GM21723 (cell line): ENCODE data around the gene SLC66A2.

ENCODE experiments used
- ATAC-seq: cut with Tn5 transposase; IDR thresholded peaks from one replicate; pipeline ENCODE4 v1.9.1; 2021; ENCODE audit warnings: mild to moderate bottlenecking, moderate library complexity; ENCODE audit not compliant: unreplicated experiment

Gene SLC66A2

DNA sequence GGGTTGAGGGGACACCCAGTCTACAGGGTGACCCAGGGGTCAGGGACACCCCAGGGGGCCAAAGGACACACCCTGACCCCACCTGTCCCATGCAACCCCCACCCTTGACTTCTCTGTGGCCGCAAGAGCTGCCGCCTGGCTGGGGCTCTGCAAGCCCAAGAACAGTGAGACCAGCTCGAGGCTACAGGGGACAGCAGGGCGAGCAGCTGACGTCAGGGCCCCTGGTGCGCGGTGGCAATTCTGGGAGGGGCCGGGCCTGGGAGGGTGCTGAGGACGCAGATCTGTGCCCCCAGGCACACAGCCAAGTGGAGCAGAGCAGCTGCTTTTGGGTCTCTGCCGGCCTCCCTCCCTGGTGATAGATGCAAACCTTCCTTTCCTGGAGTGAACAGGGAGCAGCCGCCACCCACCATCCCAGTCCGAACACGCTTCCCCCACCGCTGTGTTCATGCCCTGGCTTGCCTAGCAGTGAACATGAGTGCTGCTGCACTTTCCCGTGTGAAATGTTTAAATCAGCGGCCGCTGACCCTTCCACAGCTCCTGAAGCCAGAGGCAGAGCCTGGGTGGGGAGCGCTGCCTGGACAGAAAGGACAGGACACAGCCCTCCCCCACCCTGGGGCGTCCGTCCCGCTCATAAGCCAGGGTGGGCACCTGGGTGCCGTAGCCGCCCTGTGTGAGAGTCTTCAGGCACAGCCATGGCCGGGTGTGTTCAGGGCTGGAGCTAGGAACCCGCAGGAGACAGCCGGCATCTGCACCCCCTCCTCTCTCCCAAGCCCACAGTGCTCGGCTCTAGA, 46.9 kb downstream of the SLC66A2 start:
- no peak for ATAC-seq

GRCh38 chr18:79903787-79904356, 47.6 kb downstream of the SLC66A2 start:
- ATAC-seq, result no peak

GRCh38 chr18:79903071-79903635, 48.3 kb downstream of the SLC66A2 start:
- ATAC-seq, result no peak

- ATAC-seq, result no peak
These were observed 48.8 kb downstream of the SLC66A2 start for GRCh38 chr18:79902640-79903039.

GRCh38 chr18:79902075-79902474, 49.4 kb downstream of the SLC66A2 start:
- ATAC-seq, result no peak

DNA sequence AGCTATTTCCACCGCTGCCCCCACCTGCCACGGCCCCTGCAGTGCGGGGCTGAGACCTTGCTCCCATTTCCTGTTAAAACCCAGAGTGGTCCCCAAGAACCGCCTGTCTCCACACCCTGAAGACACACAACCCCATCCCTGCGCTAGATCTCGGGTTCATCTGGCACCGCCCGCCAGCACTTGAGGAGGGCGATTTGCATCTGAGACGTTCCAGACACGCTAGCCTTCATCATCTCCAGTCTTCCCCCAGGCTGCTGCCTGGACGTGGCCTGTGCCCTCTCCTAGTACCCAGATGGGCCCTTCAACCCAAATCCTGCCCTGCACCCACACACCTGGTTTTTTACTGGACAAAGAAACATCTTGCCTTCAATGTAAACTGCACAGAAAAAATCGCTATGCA, 49.8 kb downstream of the SLC66A2 start:
- ATAC-seq, result no peak

DNA sequence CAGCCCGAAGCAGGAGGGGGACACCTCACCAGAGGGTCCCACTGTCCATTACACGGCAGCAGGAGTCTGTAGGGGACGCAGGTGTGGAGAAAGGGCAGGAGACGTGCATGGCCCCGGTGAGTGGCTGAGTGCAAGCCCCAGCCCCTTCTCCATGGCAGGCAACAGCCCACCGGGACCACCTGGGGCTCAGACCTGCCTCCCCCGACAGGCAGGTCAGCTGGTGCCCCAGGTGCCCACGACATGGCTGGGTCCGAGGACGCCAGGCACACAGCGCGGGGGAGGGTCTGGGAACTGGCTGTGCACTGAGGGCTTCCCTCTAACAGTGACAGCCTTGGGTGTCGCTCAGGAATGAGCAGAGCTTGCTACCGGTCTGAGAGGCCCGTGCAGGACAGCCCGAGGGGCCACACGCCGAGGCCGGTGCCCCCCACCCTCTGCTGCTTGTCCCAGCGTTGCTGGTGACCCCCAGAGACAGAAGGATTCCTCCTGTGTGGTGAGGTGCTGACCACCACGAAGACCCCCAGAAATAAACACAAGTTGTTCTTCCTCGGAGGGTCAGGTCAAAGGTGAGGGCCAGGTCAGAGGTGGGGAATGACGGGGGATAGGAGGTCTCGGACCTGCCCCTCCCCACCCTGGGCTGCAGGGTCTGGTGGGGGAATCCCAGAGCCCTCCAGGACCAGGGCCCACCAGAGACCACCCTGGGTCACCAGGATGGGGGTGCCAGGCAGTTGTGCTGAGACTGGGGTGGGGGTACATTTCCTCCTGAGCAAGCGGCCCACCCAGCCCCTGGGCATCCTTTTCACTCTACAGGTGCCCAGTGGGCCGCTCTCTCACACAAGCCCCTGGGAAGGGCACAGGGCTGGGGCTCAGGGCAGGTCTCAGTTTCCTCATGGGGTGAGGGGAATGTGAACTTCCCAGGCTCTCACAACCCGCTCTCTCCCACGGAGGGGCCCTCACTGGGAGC, 50.6 kb downstream of the SLC66A2 start:
- ATAC-seq, result no peak

DNA sequence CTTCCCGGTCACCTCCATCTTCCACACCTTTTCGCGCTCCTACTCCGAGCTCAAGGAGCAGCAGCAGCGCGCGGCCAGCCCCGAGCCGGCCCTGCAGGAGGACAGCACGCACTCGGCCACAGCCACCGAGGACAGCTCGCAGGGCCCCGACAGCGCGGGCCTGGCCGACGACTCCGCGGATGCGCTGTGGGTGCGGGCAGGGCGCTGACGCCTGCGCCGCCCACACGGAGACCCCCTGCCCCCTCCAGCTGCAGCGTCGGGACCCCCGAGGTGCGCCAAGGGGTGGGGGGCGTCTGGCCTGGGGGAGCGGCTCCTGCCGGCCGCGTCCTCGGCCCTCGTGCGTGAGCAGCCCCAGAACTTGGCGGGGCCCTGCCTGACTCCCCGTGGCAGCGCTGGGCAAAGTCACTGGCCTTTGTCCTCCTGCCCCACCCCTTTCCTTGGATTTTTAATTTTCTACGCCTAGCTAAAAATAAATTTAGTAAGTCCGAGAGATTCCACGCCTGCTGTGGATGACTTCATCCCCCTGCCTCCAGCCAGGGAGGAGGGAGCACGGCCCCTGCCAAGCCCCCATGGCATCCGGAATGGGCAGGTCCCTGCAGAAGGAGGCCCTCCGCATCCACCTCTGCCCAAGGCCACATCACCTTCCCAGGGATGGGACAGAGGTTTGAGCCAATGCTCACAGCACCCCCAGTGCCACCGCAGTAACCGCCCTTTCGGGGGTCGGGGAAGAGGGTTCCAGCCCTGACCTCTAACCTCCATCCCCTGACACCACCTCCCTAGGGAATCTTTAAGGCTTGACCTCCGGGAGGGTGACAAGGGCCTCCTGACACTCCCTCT, 51.6 kb downstream of the SLC66A2 start:
- ATAC-seq, result no peak

DNA sequence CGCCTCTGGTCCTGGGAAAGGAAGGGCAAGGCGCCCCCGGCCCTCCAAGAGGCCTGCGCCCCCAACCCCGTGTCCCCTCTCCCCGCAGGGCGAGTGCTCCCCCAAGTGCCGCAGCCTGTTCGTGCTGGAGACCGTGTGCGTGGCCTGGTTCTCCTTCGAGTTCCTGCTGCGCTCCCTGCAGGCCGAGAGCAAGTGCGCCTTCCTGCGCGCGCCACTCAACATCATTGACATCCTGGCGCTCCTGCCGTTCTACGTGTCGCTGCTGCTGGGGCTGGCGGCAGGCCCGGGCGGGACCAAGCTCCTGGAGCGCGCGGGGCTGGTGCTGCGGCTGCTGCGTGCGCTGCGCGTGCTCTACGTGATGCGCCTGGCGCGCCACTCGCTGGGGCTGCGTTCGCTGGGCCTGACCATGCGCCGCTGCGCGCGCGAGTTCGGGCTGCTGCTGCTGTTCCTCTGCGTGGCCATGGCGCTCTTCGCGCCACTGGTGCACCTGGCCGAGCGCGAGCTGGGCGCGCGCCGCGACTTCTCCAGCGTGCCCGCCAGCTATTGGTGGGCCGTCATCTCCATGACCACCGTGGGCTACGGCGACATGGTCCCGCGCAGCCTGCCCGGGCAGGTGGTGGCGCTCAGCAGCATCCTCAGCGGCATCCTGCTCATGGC, 52.4 kb downstream of the SLC66A2 start:
- ATAC-seq, result no peak

GRCh38 chr18:79897940-79898625, 53.4 kb downstream of the SLC66A2 start:
- no peak for ATAC-seq

- no peak for ATAC-seq
These were observed 54.7 kb downstream of the SLC66A2 start for GRCh38 chr18:79896738-79897137.

GRCh38 chr18:79890674-79891073, 60.8 kb downstream of the SLC66A2 start:
- ATAC-seq, result no peak

GRCh38 chr18:79889569-79889968, 61.9 kb downstream of the SLC66A2 start:
- no peak for ATAC-seq

- ATAC-seq, result no peak
These were observed 63.4 kb downstream of the SLC66A2 start for GRCh38 chr18:79888016-79888415.

DNA sequence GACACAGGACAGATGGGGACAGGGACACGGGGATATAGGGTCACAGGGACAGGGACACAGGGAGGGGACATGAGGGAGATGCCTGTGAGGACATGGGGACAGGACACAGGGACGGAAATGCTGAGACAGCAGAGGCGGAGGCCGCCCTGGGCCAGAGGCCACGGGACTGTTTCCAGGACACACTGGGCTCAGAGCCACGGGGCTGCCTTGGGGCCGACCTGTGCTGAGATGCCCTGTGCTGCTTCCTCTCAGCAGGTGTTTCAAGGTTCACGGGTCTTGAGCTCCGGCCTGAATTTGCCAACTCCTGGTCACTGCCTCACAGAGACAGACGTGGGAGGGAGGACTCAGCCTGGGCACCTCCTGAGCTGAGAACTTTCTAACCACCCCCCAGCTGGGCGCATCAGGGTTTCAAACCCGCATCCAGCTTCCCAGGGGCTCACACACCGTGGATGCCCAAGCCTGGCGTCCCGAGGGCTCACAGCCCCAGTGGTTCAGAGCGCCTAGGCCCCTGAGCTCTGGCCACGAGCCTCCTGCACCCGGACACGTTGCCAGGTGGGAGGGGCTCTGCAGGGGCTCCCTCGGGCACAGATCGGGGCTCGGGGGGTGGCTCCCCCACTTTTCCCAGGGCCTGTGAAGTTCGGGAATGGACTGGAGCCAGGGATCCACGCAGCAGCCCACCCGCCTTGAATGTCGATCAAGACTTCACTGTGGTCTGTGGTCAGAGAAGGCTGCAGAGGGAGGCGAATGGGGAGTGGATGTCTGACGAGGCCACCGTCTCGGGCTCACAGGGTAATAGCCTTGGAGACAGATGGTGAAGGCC, 64.1 kb downstream of the SLC66A2 start:
- ATAC-seq, result no peak

GRCh38 chr18:79884963-79885728, 66.3 kb downstream of the SLC66A2 start:
- ATAC-seq, result no peak

- ATAC-seq, result no peak
These were observed 67.0 kb downstream of the SLC66A2 start for GRCh38 chr18:79884294-79884962.
